ENCODE measurements around the gene GUCD1. TPM values are rescaled to one million over a fixed set of nuclear protein-coding genes. Genes with fewer than 3 reads are reported as not detected.
A peak's percentile ranks its signal among the peaks of the same experiment; 100 is the strongest.

Gene GUCD1
- total and polyA plus RNA-seq, 2 of the 13 experiments (the other 11 are each of a cell fraction or from before 2014, with no cell fraction given), result 128 to 245 TPM

DNA sequence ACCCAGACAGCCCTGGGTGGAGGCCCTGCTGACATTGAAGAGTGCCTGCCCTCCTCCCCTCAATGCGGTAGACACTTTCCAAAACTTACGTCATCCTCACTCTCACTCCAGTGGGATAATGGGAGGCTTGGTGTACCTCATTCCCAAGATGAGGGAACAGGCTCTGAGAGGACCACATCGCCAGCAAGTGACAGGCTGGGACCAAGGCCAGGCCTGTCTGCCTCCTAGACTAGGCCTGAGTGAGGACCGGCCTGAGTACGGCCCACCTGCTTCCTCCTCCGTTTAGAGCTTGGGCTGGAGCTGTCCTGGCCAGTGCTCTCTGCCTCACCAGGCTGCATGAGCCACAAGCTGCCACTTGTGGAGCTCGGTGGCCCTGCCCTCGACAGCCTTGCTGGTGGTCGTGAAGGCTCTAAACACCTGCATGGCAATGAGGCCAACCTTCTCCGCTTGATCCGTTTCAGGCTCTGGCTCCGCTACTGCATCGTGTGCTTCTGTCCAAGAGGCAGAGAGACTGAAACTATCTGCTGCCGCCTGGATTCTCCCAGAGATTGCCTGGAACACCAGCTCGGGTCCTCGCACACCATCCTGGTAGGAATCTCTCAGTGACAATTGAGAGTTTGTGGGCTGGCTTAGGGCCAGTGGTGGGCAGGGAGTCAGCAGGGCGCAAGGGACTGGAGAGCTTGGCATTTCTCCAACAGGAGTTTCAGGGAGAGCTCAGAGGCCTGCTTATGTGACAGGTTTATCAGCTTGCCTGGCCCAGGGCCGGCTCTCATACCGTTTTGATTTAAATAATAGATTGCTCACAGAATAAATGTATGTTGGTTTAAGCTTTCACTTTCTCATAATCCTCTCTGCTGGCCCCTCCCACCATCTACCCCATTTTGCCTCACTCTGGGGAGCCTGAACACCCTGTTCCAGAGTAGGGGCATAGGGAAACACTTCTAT is 28.6 kb upstream of the GUCD1 start (continued):
- TF ChIP-seq, protein P1, sequence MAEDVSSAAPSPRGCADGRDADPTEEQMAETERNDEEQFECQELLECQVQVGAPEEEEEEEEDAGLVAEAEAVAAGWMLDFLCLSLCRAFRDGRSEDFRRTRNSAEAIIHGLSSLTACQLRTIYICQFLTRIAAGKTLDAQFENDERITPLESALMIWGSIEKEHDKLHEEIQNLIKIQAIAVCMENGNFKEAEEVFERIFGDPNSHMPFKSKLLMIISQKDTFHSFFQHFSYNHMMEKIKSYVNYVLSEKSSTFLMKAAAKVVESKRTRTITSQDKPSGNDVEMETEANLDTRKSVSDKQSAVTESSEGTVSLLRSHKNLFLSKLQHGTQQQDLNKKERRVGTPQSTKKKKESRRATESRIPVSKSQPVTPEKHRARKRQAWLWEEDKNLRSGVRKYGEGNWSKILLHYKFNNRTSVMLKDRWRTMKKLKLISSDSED (CRISPR knock-in tag; IDR thresholded peaks at IDR 0.05), result no peak
- TF ChIP-seq IKZF1 (IDR thresholded peaks at IDR 0.05) (no peak), ZMYM4 (CRISPR knock-in tag; IDR thresholded peaks at IDR 0.05) (no peak; the same call in 1 of the 2 replicates), SNRNP70 (IDR thresholded peaks at IDR 0.05; ENCODE audit: low read depth, low read length) (no peak), POLR2G (IDR thresholded peaks at IDR 0.05; ENCODE audit: low read depth, low read length) (peak; percentile 46; the same call in 1 of the 2 replicates), TBP (CRISPR knock-in tag; IDR thresholded peaks at IDR 0.05) (no peak), ZBTB38 (CRISPR knock-in tag; IDR thresholded peaks at IDR 0.05) (peak; percentile 96), DPF2 (CRISPR knock-in tag; IDR thresholded peaks at IDR 0.05; ENCODE audit: borderline replicate concordance, low read depth) (0 out of 2 replicates have a peak, but pooled peaks have one; percentile 21), RCOR2 (CRISPR knock-in tag; IDR thresholded peaks at IDR 0.05) (no peak), AKAP8 (CRISPR knock-in tag; IDR thresholded peaks at IDR 0.05) (peak; percentile 65; the same call in 1 of the 2 replicates), SALL2 (CRISPR knock-in tag; IDR thresholded peaks at IDR 0.05) (no peak), AFF4 (CRISPR knock-in tag; IDR thresholded peaks at IDR 0.05) (no peak), CC2D1A (CRISPR knock-in tag; IDR thresholded peaks at IDR 0.05) (no peak), MIER2 (CRISPR knock-in tag; IDR thresholded peaks at IDR 0.05) (no peak), RORA (CRISPR knock-in tag; IDR thresholded peaks at IDR 0.05) (no peak), ZNF207 (IDR thresholded peaks at IDR 0.05; ENCODE audit: borderline replicate concordance) (no peak), SP4 (CRISPR knock-in tag; IDR thresholded peaks at IDR 0.05) (0 out of 2 replicates have a peak, but pooled peaks have one; percentile 52), SMARCC2 (IDR thresholded peaks at IDR 0.05) (no peak), JUND (CRISPR knock-in tag; IDR thresholded peaks at IDR 0.05) (no peak), RBAK (CRISPR knock-in tag; IDR thresholded peaks at IDR 0.05) (no peak), TBX3 (IDR thresholded peaks at IDR 0.05; ENCODE audit: borderline replicate concordance) (no peak)
- TF ChIP-seq, protein P2, sequence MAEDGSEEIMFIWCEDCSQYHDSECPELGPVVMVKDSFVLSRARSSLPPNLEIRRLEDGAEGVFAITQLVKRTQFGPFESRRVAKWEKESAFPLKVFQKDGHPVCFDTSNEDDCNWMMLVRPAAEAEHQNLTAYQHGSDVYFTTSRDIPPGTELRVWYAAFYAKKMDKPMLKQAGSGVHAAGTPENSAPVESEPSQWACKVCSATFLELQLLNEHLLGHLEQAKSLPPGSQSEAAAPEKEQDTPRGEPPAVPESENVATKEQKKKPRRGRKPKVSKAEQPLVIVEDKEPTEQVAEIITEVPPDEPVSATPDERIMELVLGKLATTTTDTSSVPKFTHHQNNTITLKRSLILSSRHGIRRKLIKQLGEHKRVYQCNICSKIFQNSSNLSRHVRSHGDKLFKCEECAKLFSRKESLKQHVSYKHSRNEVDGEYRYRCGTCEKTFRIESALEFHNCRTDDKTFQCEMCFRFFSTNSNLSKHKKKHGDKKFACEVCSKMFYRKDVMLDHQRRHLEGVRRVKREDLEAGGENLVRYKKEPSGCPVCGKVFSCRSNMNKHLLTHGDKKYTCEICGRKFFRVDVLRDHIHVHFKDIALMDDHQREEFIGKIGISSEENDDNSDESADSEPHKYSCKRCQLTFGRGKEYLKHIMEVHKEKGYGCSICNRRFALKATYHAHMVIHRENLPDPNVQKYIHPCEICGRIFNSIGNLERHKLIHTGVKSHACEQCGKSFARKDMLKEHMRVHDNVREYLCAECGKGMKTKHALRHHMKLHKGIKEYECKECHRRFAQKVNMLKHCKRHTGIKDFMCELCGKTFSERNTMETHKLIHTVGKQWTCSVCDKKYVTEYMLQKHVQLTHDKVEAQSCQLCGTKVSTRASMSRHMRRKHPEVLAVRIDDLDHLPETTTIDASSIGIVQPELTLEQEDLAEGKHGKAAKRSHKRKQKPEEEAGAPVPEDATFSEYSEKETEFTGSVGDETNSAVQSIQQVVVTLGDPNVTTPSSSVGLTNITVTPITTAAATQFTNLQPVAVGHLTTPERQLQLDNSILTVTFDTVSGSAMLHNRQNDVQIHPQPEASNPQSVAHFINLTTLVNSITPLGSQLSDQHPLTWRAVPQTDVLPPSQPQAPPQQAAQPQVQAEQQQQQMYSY (CRISPR knock-in tag; IDR thresholded peaks at IDR 0.05), result no peak
